H9 (cell line): ENCODE measurements around the gene HIF1A. TPM values are rescaled to one million over a fixed set of nuclear protein-coding genes. Genes with fewer than 3 reads are reported as not detected.
A peak's percentile ranks its signal among the peaks of the same experiment; 100 is the strongest.

Experiments used
- DNase-seq: peaks from one replicate; pipeline ENCODE4 v3.0.0-alpha.2; 2017
- H2AFZ ChIP-seq: one replicate; pipeline ENCODE4 v1.6.1; 2013; ENCODE audit warnings: mild to moderate bottlenecking, low read length, control low read depth, moderate library complexity
- H2AK5ac ChIP-seq: 2 replicates; pipeline ENCODE4 v1.6.1; 2013; ENCODE audit warnings: low read length, control low read depth, mixed read lengths; ENCODE audit not compliant: insufficient read length
- H2BK120ac ChIP-seq: one replicate; pipeline ENCODE4 v1.6.1; 2013; ENCODE audit warnings: low read depth, mild to moderate bottlenecking, low read length, control low read depth, inconsistent platforms; ENCODE audit not compliant: poor library complexity, severe bottlenecking
- H2BK12ac ChIP-seq: 2 replicates; pipeline ENCODE4 v1.6.1; 2013; ENCODE audit warnings: low read length, control low read depth, mixed read lengths, low read depth; ENCODE audit not compliant: insufficient read length
- H2BK15ac ChIP-seq: 2 replicates; pipeline ENCODE4 v1.6.1; 2013; ENCODE audit warnings: low read depth, low read length, control low read depth
- H2BK20ac ChIP-seq: one replicate; pipeline ENCODE4 v1.6.1; 2013; ENCODE audit warnings: low read depth, mild to moderate bottlenecking, low read length, control low read depth, inconsistent platforms; ENCODE audit not compliant: poor library complexity, severe bottlenecking
- H2BK5ac ChIP-seq: 2 replicates; pipeline ENCODE4 v1.6.1; 2013; ENCODE audit warnings: low read length, control low read depth, mixed read lengths; ENCODE audit not compliant: insufficient read length
- H3K14ac ChIP-seq: 2 replicates; pipeline ENCODE4 v1.6.1; 2013; ENCODE audit warnings: low read length, control low read depth; ENCODE audit not compliant: insufficient read depth
- H3K18ac ChIP-seq: 2 replicates; pipeline ENCODE4 v1.6.1; 2013; ENCODE audit warnings: low read depth, mild to moderate bottlenecking, mixed read lengths, low read length, control low read depth; ENCODE audit not compliant: insufficient read length
- H3K23ac ChIP-seq: 2 replicates; pipeline ENCODE4 v1.6.1; 2013; ENCODE audit warnings: low read length, control low read depth, mixed read lengths, low read depth; ENCODE audit not compliant: insufficient read length
- H3K23me2 ChIP-seq: 2 replicates; pipeline ENCODE4 v1.6.1; 2013; ENCODE audit warnings: low read depth, mild to moderate bottlenecking, mixed read lengths, low read length, control low read depth; ENCODE audit not compliant: insufficient read length, poor library complexity, severe bottlenecking
- H3K27ac ChIP-seq: 2 replicates; pipeline ENCODE4 v1.5.1; 2013; ENCODE audit warnings: low read length, control low read depth, mixed read lengths, low read depth; ENCODE audit not compliant: insufficient read length
- H3K27me3 ChIP-seq: 2 replicates; pipeline ENCODE4 v1.6.1; 2013; ENCODE audit warnings: low read length, control low read depth, inconsistent platforms; ENCODE audit not compliant: insufficient read depth
- H3K4ac ChIP-seq: 2 replicates; pipeline ENCODE4 v1.6.1; 2013; ENCODE audit warnings: low read depth, mild to moderate bottlenecking, control low read depth, inconsistent platforms, low read length, moderate library complexity
- H3K4me1 ChIP-seq: 2 replicates; pipeline ENCODE4 v1.6.1; 2013; ENCODE audit warnings: low read length, control low read depth, inconsistent platforms; ENCODE audit not compliant: insufficient read depth
- H3K4me2 ChIP-seq: 2 replicates; pipeline ENCODE4 v1.6.1; 2013; ENCODE audit warnings: low read length, control low read depth, mixed read lengths; ENCODE audit not compliant: insufficient read length, insufficient read depth
- H3K56ac ChIP-seq: 2 replicates; pipeline ENCODE4 v1.6.1; 2013; ENCODE audit warnings: low read depth, mild to moderate bottlenecking, mixed read lengths, low read length, control low read depth; ENCODE audit not compliant: insufficient read length
- H3K79me1 ChIP-seq: 2 replicates; pipeline ENCODE4 v1.6.1; 2013; ENCODE audit warnings: low read depth, mild to moderate bottlenecking, moderate library complexity, low read length, control low read depth, inconsistent platforms; ENCODE audit not compliant: insufficient read depth, poor library complexity, severe bottlenecking
- H3K79me2 ChIP-seq: 2 replicates; pipeline ENCODE4 v1.6.1; 2013; ENCODE audit warnings: low read length, control low read depth, inconsistent platforms; ENCODE audit not compliant: insufficient read depth
- H3K9ac ChIP-seq: 2 replicates; pipeline ENCODE4 v1.6.1; 2013; ENCODE audit warnings: low read length, control low read depth, mixed read lengths; ENCODE audit not compliant: insufficient read length; ENCODE audit errors: extremely low read depth
- H3K9me3 ChIP-seq: one replicate; pipeline ENCODE4 v1.6.1; 2013; ENCODE audit warnings: low read depth, low read length, inconsistent platforms; ENCODE audit not compliant: control insufficient read depth
- H3T11ph ChIP-seq: one replicate; pipeline ENCODE4 v1.6.1; 2013; ENCODE audit warnings: mild to moderate bottlenecking, low read length, control low read depth, inconsistent platforms
- H4K20me1 ChIP-seq: one replicate; pipeline ENCODE4 v1.6.1; 2013; ENCODE audit not compliant: control insufficient read depth, insufficient read length, insufficient read depth
- H4K5ac ChIP-seq: 2 replicates; pipeline ENCODE4 v1.6.1; 2013; ENCODE audit warnings: low read depth, mild to moderate bottlenecking, mixed read lengths, low read length, control low read depth; ENCODE audit not compliant: insufficient read length
- H4K8ac ChIP-seq: replicated peaks from 2 replicates; pipeline ENCODE4 v1.6.1; 2013; ENCODE audit warnings: low read length, control low read depth, mixed read lengths, low read depth; ENCODE audit not compliant: insufficient read length
- H4K91ac ChIP-seq: 2 replicates; pipeline ENCODE4 v1.6.1; 2013; ENCODE audit warnings: low read depth, mild to moderate bottlenecking, moderate library complexity, mixed read lengths, low read length, control low read depth; ENCODE audit not compliant: insufficient read length
- H3K27ac Mint-ChIP-seq, 3 experiments: 2 replicates in 2 of 3; 3 replicates in 1 of 3; pipeline ENCODE4 v1.8.0; 2020 to 2021; ENCODE audit warnings: mixed read lengths in 3 of 3, mild to moderate bottlenecking in 1 of 3, moderate library complexity in 1 of 3
- H3K27me3 Mint-ChIP-seq: 2 replicates; pipeline ENCODE4 v1.8.0; 2021; ENCODE audit warnings: low read depth, mild to moderate bottlenecking, moderate library complexity, mixed read lengths
- H3K36me3 Mint-ChIP-seq, 3 experiments: 2 replicates in 2 of 3; 3 replicates in 1 of 3; pipeline ENCODE4 v1.8.0; 2020 to 2021; ENCODE audit warnings: low read depth in 3 of 3, mixed read lengths in 3 of 3; ENCODE audit not compliant: insufficient read depth in 1 of 3
- H3K4me1 Mint-ChIP-seq, 2 experiments: 2 replicates each; pipeline ENCODE4 v1.8.0; 2020; ENCODE audit warnings: mixed read lengths in 2 of 2
- H3K4me3 Mint-ChIP-seq, 2 experiments: 2 replicates in 1 of 2; 3 replicates in 1 of 2; pipeline ENCODE4 v1.8.0; 2020 to 2021; ENCODE audit warnings: mild to moderate bottlenecking in 2 of 2, mixed read lengths in 2 of 2, moderate library complexity in 1 of 2
- H3K9me3 Mint-ChIP-seq, 2 experiments: 2 replicates in 1 of 2; 3 replicates in 1 of 2; pipeline ENCODE4 v1.8.0; 2020; ENCODE audit warnings: mild to moderate bottlenecking in 2 of 2, mixed read lengths in 2 of 2, moderate library complexity in 1 of 2
- WGBS: extraction: QIAGEN DNeasy Blood & Tissue Kit; methylation state at CpG from one replicate; pipeline ENCODE4 v1.1.7; 2013; ENCODE audit warnings: missing lambda C conversion rate, low lambda C conversion rate, mixed read lengths; ENCODE audit not compliant: insufficient read length; ENCODE audit errors: extremely low coverage; 5-methylcytosine and 5-hydroxymethylcytosine counted together
- total RNA-seq: library from RNA; stranded (reverse); gene quantifications from 2 replicates; pipeline ENCODE4 v1.2.1, GENCODE V29; 2021
- TF ChIP-seq, protein P1 (sequence below): fragments of 200-600 bp; sonication (generic); conservative IDR thresholded peaks from 3 replicates; pipeline ENCODE4 v1.8.0; 2021; ENCODE audit warnings: antibody characterized with exemption, mild to moderate bottlenecking

The HIF1A gene
- total RNA-seq, 1 experiment from 2014 or later: 154 TPM

DNA sequence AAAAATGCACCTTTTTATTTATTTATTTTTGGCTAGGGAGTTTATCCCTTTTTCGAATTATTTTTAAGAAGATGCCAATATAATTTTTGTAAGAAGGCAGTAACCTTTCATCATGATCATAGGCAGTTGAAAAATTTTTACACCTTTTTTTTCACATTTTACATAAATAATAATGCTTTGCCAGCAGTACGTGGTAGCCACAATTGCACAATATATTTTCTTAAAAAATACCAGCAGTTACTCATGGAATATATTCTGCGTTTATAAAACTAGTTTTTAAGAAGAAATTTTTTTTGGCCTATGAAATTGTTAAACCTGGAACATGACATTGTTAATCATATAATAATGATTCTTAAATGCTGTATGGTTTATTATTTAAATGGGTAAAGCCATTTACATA is 52.0 kb downstream of the HIF1A start:
- H3K18ac ChIP-seq: no peak overlapping the region
- Mint-ChIP-seq H3K27me3 (no peaks in the 10 kb centered on the region), H3K4me1 (peaks cover 0 to 21% of the 10 kb centered on the region in 2 experiments; a peak in 2 of 4 replicates), H3K9me3 (no peaks in the 10 kb centered on the region), H3K27ac (peak overlapping the region in 1 of 3 experiments; percentile 49; a peak in 1 of 7 replicates), H3K4me3 (no peak overlapping the region), H3K36me3 (peaks cover 27 to 67% (median 41%) of the 10 kb centered on the region in 3 experiments; a peak in 6 of 7 replicates)
- TF ChIP-seq, protein P1, sequence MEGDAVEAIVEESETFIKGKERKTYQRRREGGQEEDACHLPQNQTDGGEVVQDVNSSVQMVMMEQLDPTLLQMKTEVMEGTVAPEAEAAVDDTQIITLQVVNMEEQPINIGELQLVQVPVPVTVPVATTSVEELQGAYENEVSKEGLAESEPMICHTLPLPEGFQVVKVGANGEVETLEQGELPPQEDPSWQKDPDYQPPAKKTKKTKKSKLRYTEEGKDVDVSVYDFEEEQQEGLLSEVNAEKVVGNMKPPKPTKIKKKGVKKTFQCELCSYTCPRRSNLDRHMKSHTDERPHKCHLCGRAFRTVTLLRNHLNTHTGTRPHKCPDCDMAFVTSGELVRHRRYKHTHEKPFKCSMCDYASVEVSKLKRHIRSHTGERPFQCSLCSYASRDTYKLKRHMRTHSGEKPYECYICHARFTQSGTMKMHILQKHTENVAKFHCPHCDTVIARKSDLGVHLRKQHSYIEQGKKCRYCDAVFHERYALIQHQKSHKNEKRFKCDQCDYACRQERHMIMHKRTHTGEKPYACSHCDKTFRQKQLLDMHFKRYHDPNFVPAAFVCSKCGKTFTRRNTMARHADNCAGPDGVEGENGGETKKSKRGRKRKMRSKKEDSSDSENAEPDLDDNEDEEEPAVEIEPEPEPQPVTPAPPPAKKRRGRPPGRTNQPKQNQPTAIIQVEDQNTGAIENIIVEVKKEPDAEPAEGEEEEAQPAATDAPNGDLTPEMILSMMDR: no peak
- H3K4me2 ChIP-seq: no peak overlapping the region
- no peak overlapping the region for H2BK5ac ChIP-seq
- H3K79me2 ChIP-seq: no peaks in the 10 kb centered on the region
- no peak overlapping the region for H2AK5ac ChIP-seq
- no peak overlapping the region for H4K91ac ChIP-seq
- H2BK12ac ChIP-seq: no peak overlapping the region
- H2BK15ac ChIP-seq: no peak overlapping the region
- H4K20me1 ChIP-seq: no peaks in the 10 kb centered on the region
- no peak overlapping the region for H3K9ac ChIP-seq
- no peak overlapping the region for H3K4ac ChIP-seq
- H3K4me1 ChIP-seq: 0 out of 2 replicates have a peak, but pooled peaks cover 2% of the 10 kb centered on the region
- H3K23me2 ChIP-seq: no peaks in the 10 kb centered on the region
- DNase-seq: no peak
- no peak overlapping the region for H2BK20ac ChIP-seq
- no CpG with 5 or more reads among the region's 3 CpGs for WGBS
- no peak overlapping the region for H3K56ac ChIP-seq
- H3T11ph ChIP-seq: no peak overlapping the region
- no peak overlapping the region for H3K27ac ChIP-seq
- H3K14ac ChIP-seq: no peak overlapping the region
- H2BK120ac ChIP-seq: no peak overlapping the region
- no peak overlapping the region for H2AFZ ChIP-seq
- H3K9me3 ChIP-seq: no peaks in the 10 kb centered on the region
- no peak overlapping the region for H4K5ac ChIP-seq
- no peak overlapping the region for H3K23ac ChIP-seq
- no peak overlapping the region for H4K8ac ChIP-seq
- H3K79me1 ChIP-seq: no peaks in the 10 kb centered on the region
- no peaks in the 10 kb centered on the region for H3K27me3 ChIP-seq
